ENCODE measurements around the gene PACS2.

DNA sequence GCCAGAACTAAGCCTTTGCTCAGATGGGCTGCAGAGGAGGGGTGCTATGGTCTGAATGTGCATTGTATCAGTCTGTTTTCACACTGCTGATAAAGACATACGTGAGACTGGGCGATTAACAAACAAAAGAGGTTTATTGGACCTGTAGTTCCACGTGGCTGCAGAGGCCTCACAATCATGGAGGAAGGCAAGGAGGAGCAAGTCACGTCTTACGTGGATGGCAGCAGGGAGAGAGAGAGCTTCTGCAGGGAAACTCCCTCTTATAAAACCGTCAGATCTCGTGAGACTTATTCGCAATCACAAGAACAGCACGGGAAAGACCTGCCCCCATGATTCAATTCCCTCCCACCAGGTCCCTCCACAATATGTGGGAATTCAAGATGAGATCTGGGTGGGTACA is 10.0 kb upstream of the PACS2 start:
- TF ChIP-seq, protein P1, sequence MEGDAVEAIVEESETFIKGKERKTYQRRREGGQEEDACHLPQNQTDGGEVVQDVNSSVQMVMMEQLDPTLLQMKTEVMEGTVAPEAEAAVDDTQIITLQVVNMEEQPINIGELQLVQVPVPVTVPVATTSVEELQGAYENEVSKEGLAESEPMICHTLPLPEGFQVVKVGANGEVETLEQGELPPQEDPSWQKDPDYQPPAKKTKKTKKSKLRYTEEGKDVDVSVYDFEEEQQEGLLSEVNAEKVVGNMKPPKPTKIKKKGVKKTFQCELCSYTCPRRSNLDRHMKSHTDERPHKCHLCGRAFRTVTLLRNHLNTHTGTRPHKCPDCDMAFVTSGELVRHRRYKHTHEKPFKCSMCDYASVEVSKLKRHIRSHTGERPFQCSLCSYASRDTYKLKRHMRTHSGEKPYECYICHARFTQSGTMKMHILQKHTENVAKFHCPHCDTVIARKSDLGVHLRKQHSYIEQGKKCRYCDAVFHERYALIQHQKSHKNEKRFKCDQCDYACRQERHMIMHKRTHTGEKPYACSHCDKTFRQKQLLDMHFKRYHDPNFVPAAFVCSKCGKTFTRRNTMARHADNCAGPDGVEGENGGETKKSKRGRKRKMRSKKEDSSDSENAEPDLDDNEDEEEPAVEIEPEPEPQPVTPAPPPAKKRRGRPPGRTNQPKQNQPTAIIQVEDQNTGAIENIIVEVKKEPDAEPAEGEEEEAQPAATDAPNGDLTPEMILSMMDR (conservative IDR thresholded peaks at IDR 0.05; ENCODE audit: low read depth, low read length), result no peak
- TF ChIP-seq RCOR1 (IDR thresholded peaks at IDR 0.05; ENCODE audit: insufficient replicate concordance, low read length) (no peak), FOS (IDR thresholded peaks at IDR 0.05; ENCODE audit: low read depth, low read length) (no peak), BHLHE40 (IDR thresholded peaks at IDR 0.05; ENCODE audit: low read depth, low read length) (no peak), MXI1 (IDR thresholded peaks at IDR 0.05; ENCODE audit: borderline replicate concordance, low read depth, low read length) (no peak), POLR2A (IDR thresholded peaks at IDR 0.05; ENCODE audit: low read depth, low read length) (no peak), CEBPB (IDR thresholded peaks at IDR 0.05; ENCODE audit: low read depth, low read length) (no peak), MAFK (IDR thresholded peaks at IDR 0.05; ENCODE audit: low read depth, low read length) (no peak)

Data from IMR-90 (cell line).